GM12878 (cell line): ENCODE measurements around the gene MXI1. TPM values are rescaled to one million over a fixed set of nuclear protein-coding genes. Genes with fewer than 3 reads are reported as not detected.

Experiments used
- ATAC-seq: fragments of 200-7000 bp; cut with Tn5 transposase; 3 replicates; pipeline ENCODE4 v1.9.1; 2020; ENCODE audit warnings: mild to moderate bottlenecking, moderate library complexity
- BruUV-seq: library from RNA; stranded (reverse); fragments of 400-500 nt; replicated peaks from 2 replicates; lab custom pipeline; 2021; lab: Mats Ljungman, UMichigan
- CTCF ChIA-PET: fragments of 300-600 bp; sonication (Branson Sonifier 250); formaldehyde crosslinking; extraction: SDS; loops from one replicate; lab custom pipeline; 2021; ENCODE audit warnings: inconsistent platforms; lab: Yijun Ruan, JAX
- POLR2A ChIA-PET: fragments of 350-600 bp; formaldehyde crosslinking; extraction: SDS; loops from one replicate; lab custom pipeline; 2021; ENCODE audit warnings: inconsistent platforms; lab: Charles Lee
- RAD21 ChIA-PET: fragments of 300-600 bp; sonication (Branson Sonifier 250); formaldehyde crosslinking; loops from one replicate; lab custom pipeline; 2023; ENCODE audit warnings: antibody characterized with exemption; ENCODE audit not compliant: unreplicated experiment; lab: Charles Lee
- SMC1A ChIA-PET: fragments of 300-600 bp; sonication (Branson Sonifier 250); formaldehyde crosslinking; loops from one replicate; lab custom pipeline; 2023; ENCODE audit not compliant: unreplicated experiment, uncharacterized antibody; lab: Charles Lee
- DNase-seq: peaks from one replicate; pipeline ENCODE4 v3.0.0-alpha.2; 2011; ENCODE audit warnings: low read depth, low spot score
- FAIRE-seq: peaks from 3 replicates; lab custom pipeline; 2011; peaks lifted over from hg19 to GRCh38; lab: Jason Lieb, UNC
- H2AFZ ChIP-seq: 2 replicates; pipeline ENCODE4 v1.6.0; 2011; ENCODE audit warnings: low read depth, low read length, control low read depth; ENCODE audit not compliant: control insufficient read depth
- H3K27ac ChIP-seq: 2 replicates; pipeline ENCODE4 v1.5.1; 2011; ENCODE audit warnings: control low read depth; ENCODE audit not compliant: control insufficient read depth, insufficient read depth
- H3K27me3 ChIP-seq, 2 experiments: replicated peaks in 1 of 2; 2 replicates each; pipeline versions ENCODE4 v1.6.0 to v1.6.1; 2011; ENCODE audit warnings: low read length in 1 of 2; ENCODE audit not compliant: control insufficient read depth in 2 of 2, insufficient read depth in 2 of 2
- H3K36me3 ChIP-seq, 2 experiments: 2 replicates each; pipeline ENCODE4 v1.5.1; 2011; ENCODE audit warnings: low read length in 1 of 2; ENCODE audit not compliant: control insufficient read depth in 2 of 2, insufficient read depth in 2 of 2
- H3K4me1 ChIP-seq: 2 replicates; pipeline ENCODE4 v1.6.1; 2011; ENCODE audit warnings: mild to moderate bottlenecking, low read length, moderate library complexity, mixed read lengths; ENCODE audit not compliant: control insufficient read depth, insufficient read depth
- H3K4me2 ChIP-seq: 2 replicates; pipeline ENCODE4 v1.6.0; 2011; ENCODE audit warnings: control low read depth; ENCODE audit not compliant: control insufficient read depth, insufficient read depth
- H3K4me3 ChIP-seq: fragments of 200-600 bp; sonication (generic); 2 replicates; pipeline ENCODE4 v1.5.1; 2016
- H3K79me2 ChIP-seq: 2 replicates; pipeline ENCODE4 v1.6.0; 2011; ENCODE audit warnings: low read length; ENCODE audit not compliant: control insufficient read depth, insufficient read depth
- H3K9ac ChIP-seq: 2 replicates; pipeline ENCODE4 v1.8.0; 2011; ENCODE audit warnings: low read length, control low read depth, mixed read lengths; ENCODE audit not compliant: control insufficient read depth, insufficient read depth
- H3K9me3 ChIP-seq: replicated peaks from 3 replicates; pipeline ENCODE4 v1.5.1; 2011; ENCODE audit warnings: mild to moderate bottlenecking, low read length; ENCODE audit not compliant: control insufficient read depth, insufficient read depth
- H4K20me1 ChIP-seq: 2 replicates; pipeline ENCODE4 v1.6.0; 2011; ENCODE audit not compliant: control insufficient read depth, insufficient read depth
- ATF7 ChIP-seq: fragments of 450-650 bp; IDR thresholded peaks from 2 replicates; pipeline ENCODE4 v1.6.1; 2016; ENCODE audit warnings: low read depth, mild to moderate bottlenecking
- EZH2 ChIP-seq: IDR thresholded peaks from 2 replicates; pipeline ENCODE4 v1.6.1; 2012; ENCODE audit warnings: low read depth, mild to moderate bottlenecking, control low read depth, inconsistent platforms, low read length, borderline replicate concordance; ENCODE audit not compliant: control insufficient read depth
- NFXL1 ChIP-seq: fragments of 450-650 bp; IDR thresholded peaks from 2 replicates; pipeline ENCODE4 v1.6.1; 2017; ENCODE audit warnings: antibody characterized with exemption, mild to moderate bottlenecking, borderline replicate concordance
- STAT3 ChIP-seq: IDR thresholded peaks from 2 replicates; pipeline ENCODE4 v1.6.1; 2011; ENCODE audit warnings: low read depth, low read length, improper control_type of control experiment
- TAF1 ChIP-seq: IDR thresholded peaks from 2 replicates; pipeline ENCODE4 v1.6.1; 2011; ENCODE audit warnings: mild to moderate bottlenecking, low read depth, low read length, borderline replicate concordance
- WRNIP1 ChIP-seq: IDR thresholded peaks from 2 replicates; pipeline ENCODE4 v1.6.1; 2011; ENCODE audit warnings: low read depth, low read length, improper control_type of control experiment, borderline replicate concordance
- ZBTB33 ChIP-seq: fragments of 450-650 bp; IDR thresholded peaks from 2 replicates; pipeline ENCODE4 v1.6.1; 2017; ENCODE audit warnings: mild to moderate bottlenecking
- WGBS: methylation state at CpG from one replicate; pipeline ENCODE4 v1.1.6; 2016; ENCODE audit warnings: low lambda C conversion rate; ENCODE audit not compliant: insufficient replicate concordance, insufficient coverage; ENCODE audit errors: missing lambda C conversion rate; 5-methylcytosine and 5-hydroxymethylcytosine counted together
- in situ Hi-C: fragments of 300-500 bp; cut with MboI; formaldehyde crosslinking; loops from 9 replicates; pipeline ENCODE4 v1.14.3; 2018; ENCODE audit warnings: mixed read lengths
- intact Hi-C: fragments of 100-400 bp; cut with micrococcal nuclease; formaldehyde crosslinking; loops from one replicate; pipeline ENCODE4 v1.14.2; 2022; ENCODE audit not compliant: unreplicated experiment
- polyA plus RNA-seq, 11 experiments: library from polyadenylated mRNA; depleted of rRNA in 4 of 11; unstranded in 6 of 11; stranded (reverse) in 5 of 11; fragments of >200 nt; fragmentation: Nextera tagmentation in 4 of 11; fragmentation: Illumina TruSeq in 1 of 11; extraction: Ambion mirVana in 4 of 11; extraction: Trizol in 1 of 11; gene quantifications; 1 replicate in 1 of 11; 2 replicates in 10 of 11; pipeline versions ENCODE4 v1.2.1 to v1.2.3, GENCODE V29; 2011 to 2016; ENCODE audit warnings: inconsistent platforms in 2 of 11, missing spikeins in 2 of 11, low read depth in 1 of 11
- total RNA-seq, 4 experiments: library from RNA; depleted of rRNA in 3 of 4; stranded (reverse); fragments of >200 nt in 3 of 4; fragmentation: Illumina TruSeq in 1 of 4; extraction: Trizol in 1 of 4; gene quantifications; 2 replicates each; pipeline versions ENCODE4 v1.2.1 to v1.2.3, GENCODE V29; 2013 to 2021
- TF ChIP-seq, protein P1 (sequence below): IDR thresholded peaks from 2 replicates; pipeline ENCODE4 v1.6.1; 2012; ENCODE audit warnings: low read depth, low read length, improper control_type of control experiment
- TF ChIP-seq, protein P2 (sequence below), 3 experiments: IDR thresholded peaks in 2 of 3; conservative IDR thresholded peaks in 1 of 3; 2 replicates each; pipeline ENCODE4 v1.5.1; 2011; ENCODE audit warnings: low read depth in 3 of 3, low read length in 3 of 3, mild to moderate bottlenecking in 3 of 3, control low read depth in 2 of 3, moderate library complexity in 2 of 3, inconsistent platforms in 1 of 3, mixed read lengths in 1 of 3; ENCODE audit not compliant: control insufficient read depth in 2 of 3, insufficient read depth in 1 of 3; ENCODE audit errors: extremely low read depth in 1 of 3

The MXI1 gene
- total and polyA plus RNA-seq, 10 of the 15 experiments (the other 5 are each of a cell fraction or from before 2014, with no cell fraction given) = 0.23 to 8.0 (median 0.41) TPM

- TF ChIP-seq, protein P1, sequence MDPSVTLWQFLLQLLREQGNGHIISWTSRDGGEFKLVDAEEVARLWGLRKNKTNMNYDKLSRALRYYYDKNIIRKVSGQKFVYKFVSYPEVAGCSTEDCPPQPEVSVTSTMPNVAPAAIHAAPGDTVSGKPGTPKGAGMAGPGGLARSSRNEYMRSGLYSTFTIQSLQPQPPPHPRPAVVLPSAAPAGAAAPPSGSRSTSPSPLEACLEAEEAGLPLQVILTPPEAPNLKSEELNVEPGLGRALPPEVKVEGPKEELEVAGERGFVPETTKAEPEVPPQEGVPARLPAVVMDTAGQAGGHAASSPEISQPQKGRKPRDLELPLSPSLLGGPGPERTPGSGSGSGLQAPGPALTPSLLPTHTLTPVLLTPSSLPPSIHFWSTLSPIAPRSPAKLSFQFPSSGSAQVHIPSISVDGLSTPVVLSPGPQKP = no peak
- TF ChIP-seq ZBTB33 = no peak
- TF ChIP-seq NFXL1 = no peak
- no peak for TF ChIP-seq EZH2
Measured at GRCh38 chr10:110254467-110254866, 47.1 kb downstream of the MXI1 start (continued).

DNA sequence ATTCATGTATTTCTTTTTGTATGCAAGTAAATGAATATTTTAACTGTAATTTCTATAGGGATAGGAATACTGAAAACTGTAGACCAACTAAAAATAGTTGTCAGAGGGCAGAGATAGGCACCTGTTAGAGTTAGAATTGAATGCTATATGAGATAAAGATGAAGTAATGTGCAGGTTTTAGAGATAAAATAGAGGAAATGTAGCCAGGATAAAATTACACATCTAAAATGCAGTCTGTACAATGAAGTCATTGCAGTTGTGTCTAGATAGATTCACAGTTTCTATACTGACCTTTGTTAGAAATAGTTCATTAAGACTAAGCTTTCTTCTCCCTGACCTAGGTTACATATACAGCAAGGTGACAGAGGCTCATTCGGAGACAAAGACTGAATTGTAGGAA lies 51.1 kb downstream of the MXI1 start:
- H3K4me3 ChIP-seq = no peak overlapping the region
- WGBS = 87% methylated on average over 1 of the region's 1 CpG
- no TSS peak for BruUV-seq
- peaks cover 2% of the 10 kb centered on the region; the same call in 2 of the 3 replicates for H3K9me3 ChIP-seq
- DNase-seq (no peak), ATAC-seq (no peak), FAIRE-seq (no peak)
- in situ Hi-C loops (no loop called here), intact Hi-C loops (no loop called here)
- TF ChIP-seq WRNIP1 (no peak), TAF1 (no peak), ATF7 (no peak), STAT3 (no peak)
- TF ChIP-seq, protein P2, sequence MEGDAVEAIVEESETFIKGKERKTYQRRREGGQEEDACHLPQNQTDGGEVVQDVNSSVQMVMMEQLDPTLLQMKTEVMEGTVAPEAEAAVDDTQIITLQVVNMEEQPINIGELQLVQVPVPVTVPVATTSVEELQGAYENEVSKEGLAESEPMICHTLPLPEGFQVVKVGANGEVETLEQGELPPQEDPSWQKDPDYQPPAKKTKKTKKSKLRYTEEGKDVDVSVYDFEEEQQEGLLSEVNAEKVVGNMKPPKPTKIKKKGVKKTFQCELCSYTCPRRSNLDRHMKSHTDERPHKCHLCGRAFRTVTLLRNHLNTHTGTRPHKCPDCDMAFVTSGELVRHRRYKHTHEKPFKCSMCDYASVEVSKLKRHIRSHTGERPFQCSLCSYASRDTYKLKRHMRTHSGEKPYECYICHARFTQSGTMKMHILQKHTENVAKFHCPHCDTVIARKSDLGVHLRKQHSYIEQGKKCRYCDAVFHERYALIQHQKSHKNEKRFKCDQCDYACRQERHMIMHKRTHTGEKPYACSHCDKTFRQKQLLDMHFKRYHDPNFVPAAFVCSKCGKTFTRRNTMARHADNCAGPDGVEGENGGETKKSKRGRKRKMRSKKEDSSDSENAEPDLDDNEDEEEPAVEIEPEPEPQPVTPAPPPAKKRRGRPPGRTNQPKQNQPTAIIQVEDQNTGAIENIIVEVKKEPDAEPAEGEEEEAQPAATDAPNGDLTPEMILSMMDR (IDR thresholded peaks at IDR 0.05 in 2 of 3, conservative IDR thresholded peaks at IDR 0.05 in 1 of 3; ENCODE audit: control insufficient read depth in 2 of 3, extremely low read depth in 1 of 3, insufficient read depth in 1 of 3, low read depth in 3 of 3, low read length in 3 of 3) = no peak
- no peak overlapping the region for H2AFZ ChIP-seq
- ChIA-PET POLR2A (no interaction called here), CTCF (interaction anchor here (1.1 to 1.8 kb wide), 4 partner anchors 11 to 374 kb away, joined by 3 to 7 read pairs (median 4); no protein-coding TSS in a partner anchor), RAD21 (no interaction called here), SMC1A (interaction anchor here (0.7 to 2.1 kb wide), 8 partner anchors 9 to 121 kb away, joined by 3 to 6 read pairs (median 4); no protein-coding TSS in a partner anchor)
- H3K27ac ChIP-seq = no peak overlapping the region
- peaks cover 0 to 2% of the 10 kb centered on the region in 2 experiments; a peak in 1 of 4 replicates for H3K27me3 ChIP-seq
- H3K36me3 ChIP-seq = no peaks in the 10 kb centered on the region
- H3K9ac ChIP-seq = no peak overlapping the region
- no peaks in the 10 kb centered on the region for H4K20me1 ChIP-seq
- no peaks in the 10 kb centered on the region for H3K4me1 ChIP-seq
- no peak overlapping the region for H3K4me2 ChIP-seq
- H3K79me2 ChIP-seq = no peaks in the 10 kb centered on the region
